H1 (cell line): Measurements from ENCODE around the gene RBL1. TPM values are rescaled to one million over a fixed set of nuclear protein-coding genes. Genes with fewer than 3 reads are reported as not detected.

Experiments used
- CTCF ChIA-PET: fragments of 300-600 bp; sonication (Branson Sonifier 250); formaldehyde crosslinking; loops from one replicate; lab custom pipeline; 2021; ENCODE audit not compliant: partially characterized antibody; lab: Charles Lee
- POLR2A ChIA-PET: fragments of 300-600 bp; sonication (Branson Sonifier 250); formaldehyde crosslinking; loops from one replicate; lab custom pipeline; 2021; ENCODE audit warnings: inconsistent platforms; ENCODE audit not compliant: partially characterized antibody; lab: Charles Lee
- DNase-seq, 2 experiments: peaks; one replicate each; pipeline versions ENCODE4 v3.0.0 to v3.0.0-alpha.2; 2010 to 2022; ENCODE audit warnings: low spot score in 2 of 2, low read depth in 1 of 2, mixed read lengths in 1 of 2
- FAIRE-seq: peaks from 2 replicates; lab custom pipeline; 2011; peaks lifted over from hg19 to GRCh38; lab: Jason Lieb, UNC
- H2AFZ ChIP-seq: 2 replicates; pipeline ENCODE4 v1.8.1; 2012; ENCODE audit warnings: low read length, inconsistent platforms
- H2AK5ac ChIP-seq: 2 replicates; pipeline ENCODE4 v1.6.1; 2013; ENCODE audit warnings: low read depth, low read length
- H2BK120ac ChIP-seq: replicated peaks from 2 replicates; pipeline ENCODE3; 2013; ENCODE audit warnings: low read depth, low read length, inconsistent platforms
- H2BK12ac ChIP-seq: 2 replicates; pipeline ENCODE4 v1.6.1; 2013; ENCODE audit warnings: low read depth, low read length
- H2BK15ac ChIP-seq: 2 replicates; pipeline ENCODE4 v1.6.1; 2013; ENCODE audit warnings: low read length
- H2BK20ac ChIP-seq: 2 replicates; pipeline ENCODE4 v1.6.1; 2013; ENCODE audit warnings: low read length
- H2BK5ac ChIP-seq: 2 replicates; pipeline ENCODE4 v1.6.1; 2013; ENCODE audit warnings: low read depth, low read length
- H3K14ac ChIP-seq: 2 replicates; pipeline ENCODE4 v1.6.1; 2013; ENCODE audit warnings: inconsistent platforms; ENCODE audit not compliant: insufficient read length
- H3K18ac ChIP-seq: 2 replicates; pipeline ENCODE4 v1.6.1; 2013; ENCODE audit warnings: low read length; ENCODE audit errors: extremely low read depth
- H3K23ac ChIP-seq: 2 replicates; pipeline ENCODE4 v1.6.1; 2013; ENCODE audit warnings: inconsistent platforms; ENCODE audit not compliant: insufficient read length
- H3K23me2 ChIP-seq: 2 replicates; pipeline ENCODE4 v1.6.1; 2013; ENCODE audit warnings: low read depth, low read length
- H3K27ac ChIP-seq: 2 replicates; pipeline ENCODE4 v1.6.1; 2011; ENCODE audit warnings: low read depth, low read length, inconsistent platforms
- H3K27me3 ChIP-seq, 4 experiments: replicated peaks in 1 of 4; 1 replicate in 1 of 4; 2 replicates in 3 of 4; pipeline versions ENCODE4 v1.6.1 to v1.8.1; 2011 to 2013; ENCODE audit warnings: low read length in 3 of 4, mild to moderate bottlenecking in 3 of 4, inconsistent platforms in 2 of 4, mixed read lengths in 2 of 4, moderate library complexity in 1 of 4; ENCODE audit not compliant: control insufficient read depth in 3 of 4, insufficient read depth in 3 of 4; ENCODE audit errors: extremely low read depth in 1 of 4
- H3K36me3 ChIP-seq, 4 experiments: 2 replicates each; pipeline versions ENCODE4 v1.6.1 to v1.8.1; 2011 to 2013; ENCODE audit warnings: mild to moderate bottlenecking in 4 of 4, low read length in 3 of 4, moderate library complexity in 2 of 4, control low read depth in 1 of 4, inconsistent platforms in 1 of 4; ENCODE audit not compliant: insufficient read depth in 4 of 4, control insufficient read depth in 2 of 4
- H3K4ac ChIP-seq: replicated peaks from 2 replicates; pipeline ENCODE3; 2013; ENCODE audit warnings: low read length, low read depth, mixed read lengths, inconsistent platforms; ENCODE audit not compliant: insufficient read length
- H3K4me1 ChIP-seq, 4 experiments: replicated peaks in 1 of 4; 1 replicate in 1 of 4; 2 replicates in 3 of 4; pipeline versions ENCODE4 v1.6.1 to v1.8.1; 2011 to 2013; ENCODE audit warnings: low read length in 3 of 4, inconsistent platforms in 2 of 4, mixed read lengths in 1 of 4; ENCODE audit not compliant: insufficient read depth in 4 of 4, control insufficient read depth in 3 of 4
- H3K4me2 ChIP-seq, 2 experiments: 2 replicates each; pipeline versions ENCODE4 v1.6.1 to v1.8.1; 2011 to 2013; ENCODE audit warnings: low read depth in 2 of 2, low read length in 2 of 2, control low read depth in 1 of 2, inconsistent platforms in 1 of 2, mild to moderate bottlenecking in 1 of 2; ENCODE audit not compliant: insufficient read depth in 1 of 2
- H3K4me3 ChIP-seq, 4 experiments: fragments of 200-600, 300-600 bp in 1 of 4; sonication (generic), shearing (Covaris generic), sonication (Bioruptor Twin) in 1 of 4; 2 replicates each; pipeline versions ENCODE4 v1.5.1 to v1.8.1; 2011 to 2016; ENCODE audit warnings: low read length in 4 of 4, low read depth in 3 of 4, control low read depth in 2 of 4, inconsistent platforms in 2 of 4, mild to moderate bottlenecking in 2 of 4, mixed read lengths in 1 of 4, moderate library complexity in 1 of 4; ENCODE audit not compliant: insufficient read depth in 2 of 4; ENCODE audit errors: extremely low read depth in 1 of 4
- H3K56ac ChIP-seq: replicated peaks from 2 replicates; pipeline ENCODE3; 2013; ENCODE audit warnings: low read depth, mild to moderate bottlenecking, mixed read lengths, low read length, inconsistent platforms; ENCODE audit not compliant: insufficient read length
- H3K79me1 ChIP-seq: 2 replicates; pipeline ENCODE4 v1.6.1; 2013; ENCODE audit warnings: low read depth, low read length, control low read depth
- H3K79me2 ChIP-seq, 2 experiments: 2 replicates each; pipeline versions ENCODE4 v1.6.1 to v1.8.1; 2012 to 2013; ENCODE audit warnings: low read length in 2 of 2, mild to moderate bottlenecking in 2 of 2, inconsistent platforms in 1 of 2; ENCODE audit not compliant: insufficient read depth in 2 of 2, control insufficient read depth in 1 of 2
- H3K9ac ChIP-seq, 4 experiments: replicated peaks in 1 of 4; 1 replicate in 1 of 4; 2 replicates in 3 of 4; pipeline versions ENCODE4 v1.6.1 to v1.8.1; 2011 to 2013; ENCODE audit warnings: low read depth in 3 of 4, low read length in 3 of 4, control low read depth in 2 of 4, mild to moderate bottlenecking in 2 of 4, moderate library complexity in 2 of 4, inconsistent platforms in 1 of 4; ENCODE audit errors: extremely low read depth in 1 of 4
- H3K9me3 ChIP-seq, 2 experiments: 2 replicates each; pipeline versions ENCODE4 v1.6.1 to v1.8.1; 2012 to 2013; ENCODE audit warnings: mild to moderate bottlenecking in 2 of 2, moderate library complexity in 2 of 2, control low read depth in 1 of 2, inconsistent platforms in 1 of 2, low read depth in 1 of 2, low read length in 1 of 2, mixed read lengths in 1 of 2; ENCODE audit not compliant: insufficient read depth in 2 of 2
- H4K20me1 ChIP-seq, 2 experiments: replicated peaks in 1 of 2; 2 replicates each; pipeline versions ENCODE3 to v1.8.1; 2011 to 2013; ENCODE audit warnings: inconsistent platforms in 2 of 2, low read length in 2 of 2, mild to moderate bottlenecking in 1 of 2; ENCODE audit not compliant: insufficient read depth in 2 of 2, control insufficient read depth in 1 of 2
- H4K5ac ChIP-seq: 2 replicates; pipeline ENCODE4 v1.6.1; 2013; ENCODE audit warnings: low read length, low read depth, mixed read lengths, inconsistent platforms; ENCODE audit not compliant: insufficient read length
- H4K8ac ChIP-seq: 2 replicates; pipeline ENCODE4 v1.8.0; 2013; ENCODE audit warnings: mild to moderate bottlenecking, moderate library complexity, low read length, inconsistent platforms; ENCODE audit not compliant: insufficient read depth; ENCODE audit errors: extremely low read depth
- H4K91ac ChIP-seq: replicated peaks from 2 replicates; pipeline ENCODE3; 2013; ENCODE audit warnings: low read length, mixed read lengths, inconsistent platforms; ENCODE audit not compliant: insufficient read length
- CEBPB ChIP-seq: IDR thresholded peaks from 2 replicates; pipeline ENCODE4 v1.6.1; 2012; ENCODE audit warnings: low read depth, low read length
- EGR1 ChIP-seq: IDR thresholded peaks from 2 replicates; pipeline ENCODE4 v1.6.1; 2011; ENCODE audit warnings: low read depth, low read length, borderline replicate concordance
- KDM5A ChIP-seq: fragments of 200-600 bp; IDR thresholded peaks from 2 replicates; pipeline ENCODE4 v1.7.1; 2012; ENCODE audit warnings: mild to moderate bottlenecking, low read length, inconsistent platforms, mixed read lengths
- POLR2A ChIP-seq, 2 experiments: IDR thresholded peaks; 1 replicate in 1 of 2; 2 replicates in 1 of 2; pipeline ENCODE4 v1.6.1; 2011; ENCODE audit warnings: low read depth in 2 of 2, low read length in 2 of 2, mild to moderate bottlenecking in 2 of 2; ENCODE audit errors: control extremely low read depth in 1 of 2
- POU5F1 ChIP-seq: IDR thresholded peaks from 2 replicates; pipeline ENCODE4 v1.6.1; 2011; ENCODE audit warnings: low read depth, mild to moderate bottlenecking, low read length, moderate library complexity
- RXRA ChIP-seq: IDR thresholded peaks from 2 replicates; pipeline ENCODE4 v1.6.1; 2011; ENCODE audit warnings: low read depth, mild to moderate bottlenecking, low read length, moderate library complexity; ENCODE audit not compliant: insufficient read depth
- SP1 ChIP-seq: IDR thresholded peaks from 2 replicates; pipeline ENCODE4 v1.6.1; 2011; ENCODE audit warnings: low read depth, low read length
- TAF1 ChIP-seq: IDR thresholded peaks from 2 replicates; pipeline ENCODE4 v1.6.1; 2011; ENCODE audit warnings: mild to moderate bottlenecking, low read depth, low read length
- ZNF274 ChIP-seq: IDR thresholded peaks from 2 replicates; pipeline ENCODE4 v1.7.0; 2012; ENCODE audit warnings: low read length, borderline replicate concordance; ENCODE audit errors: extremely low read depth
- WGBS, 2 experiments: shearing (Covaris generic) in 1 of 2; methylation state at CpG; one replicate each; pipeline versions ENCODE4 v1.1.6 to v1.1.7; 2013 to 2015; ENCODE audit warnings: low lambda C conversion rate in 2 of 2, mixed read lengths in 2 of 2, inconsistent platforms in 1 of 2, low coverage in 1 of 2, missing lambda C conversion rate in 1 of 2; ENCODE audit not compliant: insufficient replicate concordance in 2 of 2, insufficient coverage in 1 of 2, insufficient read length in 1 of 2; ENCODE audit errors: extremely low coverage in 1 of 2, missing lambda C conversion rate in 1 of 2; 5-methylcytosine and 5-hydroxymethylcytosine counted together
- polyA plus RNA-seq, 7 experiments: library from polyadenylated mRNA; depleted of rRNA in 3 of 7; stranded (reverse) in 5 of 7; unstranded in 2 of 7; fragments of >200 nt in 5 of 7; fragments of 200-250 nt in 2 of 7; gene quantifications; 1 replicate in 5 of 7; 2 replicates in 1 of 7; 4 replicates in 1 of 7; pipeline versions ENCODE4 v1.2.1 to v1.2.3, GENCODE V29; 2011 to 2013; ENCODE audit warnings: missing spikeins in 2 of 7, mixed read lengths in 2 of 7
- total RNA-seq: library from RNA; stranded (reverse); fragmentation: NEBNext Ultra II Directional; extraction: Animal tissue kit (Norgen Biotek cat#: 25700); gene quantifications from 2 replicates; pipeline ENCODE4 v1.2.1, GENCODE V29; 2021
- TF ChIP-seq, protein P1 (sequence below), 3 experiments: IDR thresholded peaks; 1 replicate in 2 of 3; 2 replicates in 1 of 3; pipeline versions ENCODE4 v1.5.1 to v1.6.1; 2011; ENCODE audit warnings: low read length in 3 of 3, mild to moderate bottlenecking in 3 of 3, inconsistent platforms in 2 of 3, low read depth in 1 of 3, moderate library complexity in 1 of 3; ENCODE audit not compliant: insufficient read depth in 1 of 3; ENCODE audit errors: control extremely low read depth in 1 of 3
- TF ChIP-seq, protein P2 (sequence below): IDR thresholded peaks from 2 replicates; pipeline ENCODE4 v1.6.1; 2012; ENCODE audit warnings: low read length, inconsistent platforms

The RBL1 gene
- total and polyA plus RNA-seq, 2 of the 8 experiments (the other 6 are each of a cell fraction or from before 2014, with no cell fraction given) = 3.2 to 12.3 TPM

DNA sequence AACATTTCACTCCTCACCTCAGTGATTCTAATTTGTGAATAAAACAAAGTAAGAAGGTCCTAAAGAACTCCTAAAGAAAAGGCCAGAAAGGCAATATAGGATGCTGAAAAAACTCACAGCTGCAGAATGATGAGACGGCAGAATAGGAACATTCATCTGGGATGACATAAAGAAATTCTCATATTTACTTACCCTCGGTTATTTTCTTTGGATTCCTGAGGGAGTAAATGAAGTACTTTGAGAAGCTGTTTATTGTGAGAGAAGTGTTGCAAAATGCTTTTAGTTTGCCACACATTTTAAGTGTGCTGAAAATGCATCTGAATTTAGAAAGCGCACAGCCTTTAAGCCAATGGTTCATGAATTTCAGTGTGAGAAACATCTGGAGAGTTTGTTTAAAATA lies 35.7 kb upstream of the RBL1 start:
- Histone ChIP-seq H2BK120ac (no peak overlapping the region), H3K14ac (no peak overlapping the region), H2BK20ac (no peak overlapping the region), H3K79me2 (no peaks in the 10 kb centered on the region), H3K4me3 (no peak overlapping the region), H2AFZ (no peak overlapping the region), H4K20me1 (no peaks in the 10 kb centered on the region), H3K79me1 (no peaks in the 10 kb centered on the region), H3K27me3 (no peaks in the 10 kb centered on the region), H2BK15ac (no peak overlapping the region), H3K4me1 (no peaks in the 10 kb centered on the region), H3K9ac (no peak overlapping the region), H2BK5ac (no peak overlapping the region), H3K23me2 (no peaks in the 10 kb centered on the region), H3K4ac (no peak overlapping the region), H3K36me3 (no peaks in the 10 kb centered on the region), H3K27ac (no peak overlapping the region), H2AK5ac (no peak overlapping the region), H4K5ac (no peak overlapping the region), H4K91ac (no peak overlapping the region), H3K18ac (no peak overlapping the region), H3K4me2 (no peak overlapping the region), H3K23ac (no peak overlapping the region), H4K8ac (no peak overlapping the region), H2BK12ac (no peak overlapping the region), H3K56ac (no peak overlapping the region), H3K9me3 (0 out of 4 replicates have a peak, but pooled peaks cover 0 to under 1% of the 10 kb centered on the region in 2 experiments)
- DNase-seq (no peak), FAIRE-seq (no peak)
- ChIA-PET POLR2A (interaction anchor here (1.1 to 1.2 kb wide), 2 partner anchors 11 to 15 kb away, joined by 3 read pairs; no protein-coding TSS in a partner anchor), CTCF (no interaction called here)
- 93% methylated on average over 3 of the region's 3 CpGs; no CpG with 5 or more reads in 1 of the 2 experiments for WGBS, 2 experiments
- TF ChIP-seq, protein P1, sequence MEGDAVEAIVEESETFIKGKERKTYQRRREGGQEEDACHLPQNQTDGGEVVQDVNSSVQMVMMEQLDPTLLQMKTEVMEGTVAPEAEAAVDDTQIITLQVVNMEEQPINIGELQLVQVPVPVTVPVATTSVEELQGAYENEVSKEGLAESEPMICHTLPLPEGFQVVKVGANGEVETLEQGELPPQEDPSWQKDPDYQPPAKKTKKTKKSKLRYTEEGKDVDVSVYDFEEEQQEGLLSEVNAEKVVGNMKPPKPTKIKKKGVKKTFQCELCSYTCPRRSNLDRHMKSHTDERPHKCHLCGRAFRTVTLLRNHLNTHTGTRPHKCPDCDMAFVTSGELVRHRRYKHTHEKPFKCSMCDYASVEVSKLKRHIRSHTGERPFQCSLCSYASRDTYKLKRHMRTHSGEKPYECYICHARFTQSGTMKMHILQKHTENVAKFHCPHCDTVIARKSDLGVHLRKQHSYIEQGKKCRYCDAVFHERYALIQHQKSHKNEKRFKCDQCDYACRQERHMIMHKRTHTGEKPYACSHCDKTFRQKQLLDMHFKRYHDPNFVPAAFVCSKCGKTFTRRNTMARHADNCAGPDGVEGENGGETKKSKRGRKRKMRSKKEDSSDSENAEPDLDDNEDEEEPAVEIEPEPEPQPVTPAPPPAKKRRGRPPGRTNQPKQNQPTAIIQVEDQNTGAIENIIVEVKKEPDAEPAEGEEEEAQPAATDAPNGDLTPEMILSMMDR (IDR thresholded peaks at IDR 0.05; ENCODE audit: control extremely low read depth in 1 of 3, insufficient read depth in 1 of 3, low read depth in 1 of 3, low read length in 3 of 3) = no peak
- no peak for TF ChIP-seq KDM5A
- TF ChIP-seq RXRA = no peak
- no peak for TF ChIP-seq CEBPB
- TF ChIP-seq EGR1 = no peak
- TF ChIP-seq ZNF274 = no peak
- TF ChIP-seq POLR2A (IDR thresholded peaks at IDR 0.05; ENCODE audit: control extremely low read depth in 1 of 2, low read depth in 2 of 2, low read length in 2 of 2) = no peak
- no peak for TF ChIP-seq POU5F1
- TF ChIP-seq SP1 = no peak
- no peak for TF ChIP-seq TAF1
- TF ChIP-seq, protein P2, sequence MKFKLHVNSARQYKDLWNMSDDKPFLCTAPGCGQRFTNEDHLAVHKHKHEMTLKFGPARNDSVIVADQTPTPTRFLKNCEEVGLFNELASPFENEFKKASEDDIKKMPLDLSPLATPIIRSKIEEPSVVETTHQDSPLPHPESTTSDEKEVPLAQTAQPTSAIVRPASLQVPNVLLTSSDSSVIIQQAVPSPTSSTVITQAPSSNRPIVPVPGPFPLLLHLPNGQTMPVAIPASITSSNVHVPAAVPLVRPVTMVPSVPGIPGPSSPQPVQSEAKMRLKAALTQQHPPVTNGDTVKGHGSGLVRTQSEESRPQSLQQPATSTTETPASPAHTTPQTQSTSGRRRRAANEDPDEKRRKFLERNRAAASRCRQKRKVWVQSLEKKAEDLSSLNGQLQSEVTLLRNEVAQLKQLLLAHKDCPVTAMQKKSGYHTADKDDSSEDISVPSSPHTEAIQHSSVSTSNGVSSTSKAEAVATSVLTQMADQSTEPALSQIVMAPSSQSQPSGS = no peak
